H1 (cell line): ENCODE results near the gene AHR. TPM values are rescaled to one million over a fixed set of nuclear protein-coding genes. Genes with fewer than 3 reads are reported as not detected.

Experiments used
- CTCF ChIA-PET: fragments of 300-600 bp; sonication (Branson Sonifier 250); formaldehyde crosslinking; loops from one replicate; lab custom pipeline; 2021; ENCODE audit not compliant: partially characterized antibody; lab: Charles Lee
- POLR2A ChIA-PET: fragments of 300-600 bp; sonication (Branson Sonifier 250); formaldehyde crosslinking; loops from one replicate; lab custom pipeline; 2021; ENCODE audit warnings: inconsistent platforms; ENCODE audit not compliant: partially characterized antibody; lab: Charles Lee
- DNase-seq, 2 experiments: peaks; one replicate each; pipeline versions ENCODE4 v3.0.0 to v3.0.0-alpha.2; 2010 to 2022; ENCODE audit warnings: low spot score in 2 of 2, low read depth in 1 of 2, mixed read lengths in 1 of 2
- FAIRE-seq: peaks from 2 replicates; lab custom pipeline; 2011; peaks lifted over from hg19 to GRCh38; lab: Jason Lieb, UNC
- H2AFZ ChIP-seq: 2 replicates; pipeline ENCODE4 v1.8.1; 2012; ENCODE audit warnings: low read length, inconsistent platforms
- H2AK5ac ChIP-seq: 2 replicates; pipeline ENCODE4 v1.6.1; 2013; ENCODE audit warnings: low read depth, low read length
- H2BK120ac ChIP-seq: replicated peaks from 2 replicates; pipeline ENCODE3; 2013; ENCODE audit warnings: low read depth, low read length, inconsistent platforms
- H2BK12ac ChIP-seq: 2 replicates; pipeline ENCODE4 v1.6.1; 2013; ENCODE audit warnings: low read depth, low read length
- H2BK15ac ChIP-seq: 2 replicates; pipeline ENCODE4 v1.6.1; 2013; ENCODE audit warnings: low read length
- H2BK20ac ChIP-seq: 2 replicates; pipeline ENCODE4 v1.6.1; 2013; ENCODE audit warnings: low read length
- H2BK5ac ChIP-seq: 2 replicates; pipeline ENCODE4 v1.6.1; 2013; ENCODE audit warnings: low read depth, low read length
- H3K14ac ChIP-seq: 2 replicates; pipeline ENCODE4 v1.6.1; 2013; ENCODE audit warnings: inconsistent platforms; ENCODE audit not compliant: insufficient read length
- H3K18ac ChIP-seq: 2 replicates; pipeline ENCODE4 v1.6.1; 2013; ENCODE audit warnings: low read length; ENCODE audit errors: extremely low read depth
- H3K23ac ChIP-seq: 2 replicates; pipeline ENCODE4 v1.6.1; 2013; ENCODE audit warnings: inconsistent platforms; ENCODE audit not compliant: insufficient read length
- H3K23me2 ChIP-seq: 2 replicates; pipeline ENCODE4 v1.6.1; 2013; ENCODE audit warnings: low read depth, low read length
- H3K27ac ChIP-seq: 2 replicates; pipeline ENCODE4 v1.6.1; 2011; ENCODE audit warnings: low read depth, low read length, inconsistent platforms
- H3K27me3 ChIP-seq, 4 experiments: replicated peaks in 1 of 4; 1 replicate in 1 of 4; 2 replicates in 3 of 4; pipeline versions ENCODE4 v1.6.1 to v1.8.1; 2011 to 2013; ENCODE audit warnings: low read length in 3 of 4, mild to moderate bottlenecking in 3 of 4, inconsistent platforms in 2 of 4, mixed read lengths in 2 of 4, moderate library complexity in 1 of 4; ENCODE audit not compliant: control insufficient read depth in 3 of 4, insufficient read depth in 3 of 4; ENCODE audit errors: extremely low read depth in 1 of 4
- H3K36me3 ChIP-seq, 4 experiments: 2 replicates each; pipeline versions ENCODE4 v1.6.1 to v1.8.1; 2011 to 2013; ENCODE audit warnings: mild to moderate bottlenecking in 4 of 4, low read length in 3 of 4, moderate library complexity in 2 of 4, control low read depth in 1 of 4, inconsistent platforms in 1 of 4; ENCODE audit not compliant: insufficient read depth in 4 of 4, control insufficient read depth in 2 of 4
- H3K4ac ChIP-seq: replicated peaks from 2 replicates; pipeline ENCODE3; 2013; ENCODE audit warnings: low read length, low read depth, mixed read lengths, inconsistent platforms; ENCODE audit not compliant: insufficient read length
- H3K4me1 ChIP-seq, 4 experiments: replicated peaks in 1 of 4; 1 replicate in 1 of 4; 2 replicates in 3 of 4; pipeline versions ENCODE4 v1.6.1 to v1.8.1; 2011 to 2013; ENCODE audit warnings: low read length in 3 of 4, inconsistent platforms in 2 of 4, mixed read lengths in 1 of 4; ENCODE audit not compliant: insufficient read depth in 4 of 4, control insufficient read depth in 3 of 4
- H3K4me2 ChIP-seq, 2 experiments: 2 replicates each; pipeline versions ENCODE4 v1.6.1 to v1.8.1; 2011 to 2013; ENCODE audit warnings: low read depth in 2 of 2, low read length in 2 of 2, control low read depth in 1 of 2, inconsistent platforms in 1 of 2, mild to moderate bottlenecking in 1 of 2; ENCODE audit not compliant: insufficient read depth in 1 of 2
- H3K4me3 ChIP-seq, 4 experiments: fragments of 200-600, 300-600 bp in 1 of 4; sonication (generic), shearing (Covaris generic), sonication (Bioruptor Twin) in 1 of 4; 2 replicates each; pipeline versions ENCODE4 v1.5.1 to v1.8.1; 2011 to 2016; ENCODE audit warnings: low read length in 4 of 4, low read depth in 3 of 4, control low read depth in 2 of 4, inconsistent platforms in 2 of 4, mild to moderate bottlenecking in 2 of 4, mixed read lengths in 1 of 4, moderate library complexity in 1 of 4; ENCODE audit not compliant: insufficient read depth in 2 of 4; ENCODE audit errors: extremely low read depth in 1 of 4
- H3K56ac ChIP-seq: replicated peaks from 2 replicates; pipeline ENCODE3; 2013; ENCODE audit warnings: low read depth, mild to moderate bottlenecking, mixed read lengths, low read length, inconsistent platforms; ENCODE audit not compliant: insufficient read length
- H3K79me1 ChIP-seq: 2 replicates; pipeline ENCODE4 v1.6.1; 2013; ENCODE audit warnings: low read depth, low read length, control low read depth
- H3K79me2 ChIP-seq, 2 experiments: 2 replicates each; pipeline versions ENCODE4 v1.6.1 to v1.8.1; 2012 to 2013; ENCODE audit warnings: low read length in 2 of 2, mild to moderate bottlenecking in 2 of 2, inconsistent platforms in 1 of 2; ENCODE audit not compliant: insufficient read depth in 2 of 2, control insufficient read depth in 1 of 2
- H3K9ac ChIP-seq, 4 experiments: replicated peaks in 1 of 4; 1 replicate in 1 of 4; 2 replicates in 3 of 4; pipeline versions ENCODE4 v1.6.1 to v1.8.1; 2011 to 2013; ENCODE audit warnings: low read depth in 3 of 4, low read length in 3 of 4, control low read depth in 2 of 4, mild to moderate bottlenecking in 2 of 4, moderate library complexity in 2 of 4, inconsistent platforms in 1 of 4; ENCODE audit errors: extremely low read depth in 1 of 4
- H3K9me3 ChIP-seq, 2 experiments: 2 replicates each; pipeline versions ENCODE4 v1.6.1 to v1.8.1; 2012 to 2013; ENCODE audit warnings: mild to moderate bottlenecking in 2 of 2, moderate library complexity in 2 of 2, control low read depth in 1 of 2, inconsistent platforms in 1 of 2, low read depth in 1 of 2, low read length in 1 of 2, mixed read lengths in 1 of 2; ENCODE audit not compliant: insufficient read depth in 2 of 2
- H4K20me1 ChIP-seq, 2 experiments: replicated peaks in 1 of 2; 2 replicates each; pipeline versions ENCODE3 to v1.8.1; 2011 to 2013; ENCODE audit warnings: inconsistent platforms in 2 of 2, low read length in 2 of 2, mild to moderate bottlenecking in 1 of 2; ENCODE audit not compliant: insufficient read depth in 2 of 2, control insufficient read depth in 1 of 2
- H4K5ac ChIP-seq: 2 replicates; pipeline ENCODE4 v1.6.1; 2013; ENCODE audit warnings: low read length, low read depth, mixed read lengths, inconsistent platforms; ENCODE audit not compliant: insufficient read length
- H4K8ac ChIP-seq: 2 replicates; pipeline ENCODE4 v1.8.0; 2013; ENCODE audit warnings: mild to moderate bottlenecking, moderate library complexity, low read length, inconsistent platforms; ENCODE audit not compliant: insufficient read depth; ENCODE audit errors: extremely low read depth
- H4K91ac ChIP-seq: replicated peaks from 2 replicates; pipeline ENCODE3; 2013; ENCODE audit warnings: low read length, mixed read lengths, inconsistent platforms; ENCODE audit not compliant: insufficient read length
- JUND ChIP-seq: IDR thresholded peaks from 2 replicates; pipeline ENCODE4 v1.6.1; 2011; ENCODE audit warnings: mild to moderate bottlenecking, improper control_type of control experiment, low read length
- RNF2 ChIP-seq: fragments of 200-900, 300-1000 bp; sonication (generic); IDR thresholded peaks from 2 replicates; pipeline ENCODE4 v1.7.1; 2016; ENCODE audit warnings: borderline replicate concordance, low read depth, mild to moderate bottlenecking, antibody characterized with exemption, low read length; ENCODE audit not compliant: poor library complexity, severe bottlenecking; ENCODE audit errors: missing control alignments
- RXRA ChIP-seq: IDR thresholded peaks from 2 replicates; pipeline ENCODE4 v1.6.1; 2011; ENCODE audit warnings: low read depth, mild to moderate bottlenecking, low read length, moderate library complexity; ENCODE audit not compliant: insufficient read depth
- WGBS, 2 experiments: shearing (Covaris generic) in 1 of 2; methylation state at CpG; one replicate each; pipeline versions ENCODE4 v1.1.6 to v1.1.7; 2013 to 2015; ENCODE audit warnings: low lambda C conversion rate in 2 of 2, mixed read lengths in 2 of 2, inconsistent platforms in 1 of 2, low coverage in 1 of 2, missing lambda C conversion rate in 1 of 2; ENCODE audit not compliant: insufficient replicate concordance in 2 of 2, insufficient coverage in 1 of 2, insufficient read length in 1 of 2; ENCODE audit errors: extremely low coverage in 1 of 2, missing lambda C conversion rate in 1 of 2; 5-methylcytosine and 5-hydroxymethylcytosine counted together
- polyA plus RNA-seq, 7 experiments: library from polyadenylated mRNA; depleted of rRNA in 3 of 7; stranded (reverse) in 5 of 7; unstranded in 2 of 7; fragments of >200 nt in 5 of 7; fragments of 200-250 nt in 2 of 7; gene quantifications; 1 replicate in 5 of 7; 2 replicates in 1 of 7; 4 replicates in 1 of 7; pipeline versions ENCODE4 v1.2.1 to v1.2.3, GENCODE V29; 2011 to 2013; ENCODE audit warnings: missing spikeins in 2 of 7, mixed read lengths in 2 of 7
- total RNA-seq: library from RNA; stranded (reverse); fragmentation: NEBNext Ultra II Directional; extraction: Animal tissue kit (Norgen Biotek cat#: 25700); gene quantifications from 2 replicates; pipeline ENCODE4 v1.2.1, GENCODE V29; 2021
- TF ChIP-seq, protein P1 (sequence below): IDR thresholded peaks from 2 replicates; pipeline ENCODE4 v1.6.1; 2012; ENCODE audit warnings: inconsistent platforms
- TF ChIP-seq, protein P2 (sequence below): IDR thresholded peaks from 2 replicates; pipeline ENCODE4 v1.6.1; 2011; ENCODE audit warnings: low read length, improper control_type of control experiment
- TF ChIP-seq, protein P3 (sequence below): IDR thresholded peaks from 2 replicates; pipeline ENCODE4 v1.6.1; 2011; ENCODE audit warnings: low read depth, mild to moderate bottlenecking, low read length; ENCODE audit not compliant: insufficient read depth

AHR gene
- total and polyA plus RNA-seq, 2 of the 8 experiments (the other 6 are each of a cell fraction or from before 2014, with no cell fraction given) = 1.4 to 9.7 TPM

DNA sequence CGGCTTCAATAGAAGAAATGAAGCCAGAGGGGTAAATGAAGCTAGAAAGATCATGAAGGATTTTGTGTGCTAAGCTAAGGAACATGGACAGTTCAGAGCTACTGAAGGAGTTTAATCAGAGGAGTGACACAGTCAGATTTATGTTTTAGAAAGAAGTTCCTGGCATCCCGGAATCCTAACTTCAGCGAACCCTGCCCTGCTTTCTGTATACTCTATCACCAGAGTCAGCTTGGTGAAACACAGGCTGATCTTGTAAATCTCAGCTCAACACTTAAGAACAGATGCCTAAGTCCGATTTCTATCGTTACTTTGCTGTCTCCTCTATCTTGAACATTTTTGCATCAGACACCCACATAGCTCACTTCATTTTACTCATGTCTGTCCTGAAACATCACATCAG, 9.1 kb downstream of the AHR start:
- Histone ChIP-seq H4K8ac (no peak overlapping the region), H4K20me1 (no peaks in the 10 kb centered on the region), H3K4ac (no peak overlapping the region), H2AFZ (no peak overlapping the region), H3K79me1 (no peaks in the 10 kb centered on the region; the same call in 1 of the 2 replicates), H2BK5ac (no peak overlapping the region), H3K9ac (no peak overlapping the region), H4K91ac (no peak overlapping the region), H3K4me2 (no peak overlapping the region), H3K23me2 (no peaks in the 10 kb centered on the region), H2BK20ac (no peak overlapping the region), H3K4me1 (peaks cover 4 to 15% (median 14%) of the 10 kb centered on the region in 4 experiments; a peak in 6 of 7 replicates), H2BK15ac (no peak overlapping the region), H3K23ac (no peak overlapping the region), H2AK5ac (0 out of 2 replicates have a peak overlapping the region, but pooled peaks have one; percentile 14), H3K18ac (no peak overlapping the region), H3K14ac (no peak overlapping the region), H4K5ac (no peak overlapping the region), H3K27ac (no peak overlapping the region), H3K4me3 (no peak overlapping the region), H2BK12ac (no peak overlapping the region), H3K9me3 (no peaks in the 10 kb centered on the region), H3K79me2 (peaks cover 0 to 73% of the 10 kb centered on the region in 2 experiments; a peak in 3 of 4 replicates), H3K56ac (no peak overlapping the region), H2BK120ac (no peak overlapping the region), H3K27me3 (no peaks in the 10 kb centered on the region), H3K36me3 (peaks cover 0 to 3% (median 0%) of the 10 kb centered on the region in 4 experiments; a peak in 1 of 8 replicates)
- 92% methylated on average over 5 of the region's 5 CpGs; no CpG with 5 or more reads in 1 of the 2 experiments for WGBS, 2 experiments
- FAIRE-seq (no peak), DNase-seq (no peak)
- TF ChIP-seq, protein P1, sequence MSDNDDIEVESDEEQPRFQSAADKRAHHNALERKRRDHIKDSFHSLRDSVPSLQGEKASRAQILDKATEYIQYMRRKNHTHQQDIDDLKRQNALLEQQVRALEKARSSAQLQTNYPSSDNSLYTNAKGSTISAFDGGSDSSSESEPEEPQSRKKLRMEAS = no peak
- TF ChIP-seq, protein P2, sequence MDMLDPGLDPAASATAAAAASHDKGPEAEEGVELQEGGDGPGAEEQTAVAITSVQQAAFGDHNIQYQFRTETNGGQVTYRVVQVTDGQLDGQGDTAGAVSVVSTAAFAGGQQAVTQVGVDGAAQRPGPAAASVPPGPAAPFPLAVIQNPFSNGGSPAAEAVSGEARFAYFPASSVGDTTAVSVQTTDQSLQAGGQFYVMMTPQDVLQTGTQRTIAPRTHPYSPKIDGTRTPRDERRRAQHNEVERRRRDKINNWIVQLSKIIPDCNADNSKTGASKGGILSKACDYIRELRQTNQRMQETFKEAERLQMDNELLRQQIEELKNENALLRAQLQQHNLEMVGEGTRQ = no peak
- TF ChIP-seq RXRA = no peak
- no peak for TF ChIP-seq JUND
- TF ChIP-seq RNF2 = no peak
- TF ChIP-seq, protein P3, sequence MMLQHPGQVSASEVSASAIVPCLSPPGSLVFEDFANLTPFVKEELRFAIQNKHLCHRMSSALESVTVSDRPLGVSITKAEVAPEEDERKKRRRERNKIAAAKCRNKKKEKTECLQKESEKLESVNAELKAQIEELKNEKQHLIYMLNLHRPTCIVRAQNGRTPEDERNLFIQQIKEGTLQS = no peak
- CTCF ChIA-PET = interaction anchor here (0.9 to 2.1 kb wide), 5 partner anchors 25 to 328 kb away, joined by 3 to 5 read pairs (median 4); no protein-coding TSS in a partner anchor
- POLR2A ChIA-PET = interaction anchor here (0.7 kb wide), 1 partner anchor 9 kb away, joined by 3 read pairs; the partner anchor contains the start of gene AHR
